ENCODE measurements around the gene AGXT.

The AGXT gene

GRCh38 chr2:240868286-240869108 is at the start of gene AGXT:
TSS of gene AGXT (plus strand) at chr2:240868824. CDS start at chr2:240868866, 42 bp downstream.
- DNase-seq = no peak

GRCh38 chr2:240819126-240819857 is 49.3 kb upstream of the AGXT start:
- no peak for DNase-seq

- DNase-seq = peak in 1 of 2 experiments; percentile 31
These were observed 48.6 kb upstream of the AGXT start, which contains the start of gene KIF1A for GRCh38 chr2:240819858-240820606. TSS of gene KIF1A (minus strand) at chr2:240820219. CDS start at chr2:240797752, 22,467 bp downstream.

GRCh38 chr2:240820607-240821428 is 47.8 kb upstream of the AGXT start:
- DNase-seq = peak; percentile 37 to 56

GRCh38 chr2:240821429-240821778 is 47.2 kb upstream of the AGXT start:
- DNase-seq = no peak

DNA sequence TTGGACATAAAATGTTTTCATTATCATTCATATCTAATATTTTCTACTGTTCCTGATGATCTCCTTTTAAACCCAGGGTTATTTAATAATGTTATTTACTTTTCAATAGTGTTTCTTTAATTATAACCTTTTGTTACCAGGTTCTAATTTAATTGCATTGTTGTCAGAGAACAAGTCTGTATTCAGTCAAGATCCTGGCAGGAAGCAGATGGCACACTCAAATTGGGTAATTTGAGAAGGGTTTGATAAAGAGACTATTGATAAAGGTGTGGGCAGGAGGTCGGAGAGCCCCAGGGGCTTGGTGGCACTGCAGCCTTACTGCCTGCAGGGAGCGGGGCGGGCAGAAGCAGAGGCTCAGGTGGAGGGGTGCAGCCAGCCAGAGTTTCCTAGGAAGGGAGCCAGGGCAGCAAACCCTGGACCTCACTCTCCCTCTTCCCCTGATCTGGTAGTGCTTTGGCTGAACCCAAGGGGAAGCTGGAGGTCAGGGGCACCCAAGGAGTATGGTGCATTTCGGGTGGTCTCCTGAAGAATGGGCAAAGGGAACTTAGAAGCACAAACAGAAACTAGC is 46.3 kb upstream of the AGXT start:
- no peak for DNase-seq

GRCh38 chr2:240823449-240824336 is 44.9 kb upstream of the AGXT start:
- no peak for DNase-seq

GRCh38 chr2:240825476-240825875 is 43.1 kb upstream of the AGXT start:
- no peak for DNase-seq

DNA sequence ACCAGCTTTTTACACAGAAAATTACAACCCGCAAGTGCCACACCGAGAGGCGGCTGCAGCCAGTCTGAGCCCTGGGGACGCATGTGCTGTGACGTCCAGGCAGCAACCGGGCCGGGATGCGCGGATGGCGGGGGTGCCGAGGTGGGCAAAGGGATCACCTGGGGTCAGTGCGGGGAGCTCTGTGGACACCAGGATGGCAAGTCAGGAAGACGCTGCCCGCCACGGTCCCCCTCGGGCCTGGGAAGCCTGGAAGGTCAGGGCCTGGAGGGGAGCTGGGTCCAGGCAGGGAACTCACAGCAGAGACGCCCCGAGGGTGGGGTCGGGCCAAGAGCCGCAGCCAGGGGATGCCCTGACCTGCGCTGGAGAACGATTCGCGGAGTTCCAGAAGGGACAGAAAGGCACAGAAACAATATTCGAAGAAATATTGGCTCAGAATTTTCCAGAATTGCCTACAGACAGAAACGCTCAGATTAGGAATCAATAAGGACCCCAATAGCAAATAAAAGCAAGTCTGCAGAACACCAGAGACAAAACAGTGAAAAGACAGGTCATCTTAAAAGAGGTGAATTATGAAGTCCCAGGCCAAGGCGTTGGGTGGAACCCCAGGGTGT is 36.9 kb upstream of the AGXT start:
- DNase-seq = no peak

GRCh38 chr2:240832205-240832727 is 36.4 kb upstream of the AGXT start:
- DNase-seq = peak; percentile 97 to 98

DNA sequence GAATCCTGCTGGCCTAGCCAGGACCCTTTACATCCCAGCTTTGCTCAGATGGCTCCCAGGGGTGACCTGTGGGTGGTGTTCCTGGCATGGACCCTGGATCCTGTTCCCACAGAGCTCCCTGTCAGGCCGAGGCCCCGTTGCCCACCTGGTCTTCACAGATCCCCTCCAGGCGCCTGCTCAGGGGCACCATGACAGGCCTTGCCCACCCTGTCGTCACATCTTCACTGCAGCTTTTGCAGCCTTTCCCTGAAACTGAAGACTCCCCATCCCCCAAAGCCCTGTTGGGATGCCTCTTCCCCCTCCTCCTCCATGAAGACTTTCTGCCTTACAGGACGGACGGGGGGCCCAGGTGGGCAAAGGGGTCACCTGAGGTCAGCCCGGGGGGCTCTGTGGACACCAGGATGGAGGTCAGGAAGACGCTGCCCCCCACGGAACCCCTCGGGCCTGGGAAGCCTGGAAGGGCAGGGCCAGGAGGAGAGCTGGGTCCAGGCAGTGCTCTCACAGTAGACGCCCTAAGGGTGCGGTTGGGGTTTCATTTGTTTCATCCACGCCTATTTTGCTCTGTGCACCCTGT is 35.6 kb upstream of the AGXT start:
- DNase-seq = no peak

GRCh38 chr2:240833724-240834285 is 34.8 kb upstream of the AGXT start:
- no peak for DNase-seq

DNA sequence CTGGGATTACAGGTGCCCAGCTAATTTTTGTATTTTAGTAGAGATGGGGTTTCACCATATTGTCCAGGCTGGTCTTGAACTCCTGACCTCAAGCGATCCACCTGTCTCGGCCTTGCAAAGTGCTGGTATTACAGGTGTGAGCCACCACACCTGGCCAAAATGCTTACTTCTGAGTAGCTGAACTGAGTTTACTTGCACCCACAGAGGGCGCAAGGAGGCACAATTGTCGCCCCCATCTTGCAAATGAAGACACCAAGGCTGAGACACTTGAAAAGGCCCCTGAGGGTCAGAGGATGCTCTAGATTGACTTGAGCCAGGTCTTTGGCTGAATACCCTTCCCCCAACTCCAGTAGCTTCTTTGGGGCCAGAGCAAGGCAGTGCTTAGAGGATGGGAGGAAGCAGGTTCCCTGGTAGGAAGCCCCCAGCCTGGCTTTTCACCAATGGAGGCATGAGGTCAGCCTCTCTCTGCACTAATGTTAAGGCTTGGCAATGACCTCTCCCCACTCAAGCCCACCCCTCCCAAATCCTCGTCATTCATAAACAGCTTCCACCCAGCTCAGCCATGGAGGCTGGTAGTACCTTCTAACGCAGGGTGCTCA is 34.1 kb upstream of the AGXT start:
- no peak for DNase-seq

GRCh38 chr2:240835528-240835927 is 33.1 kb upstream of the AGXT start:
- no peak for DNase-seq

DNA sequence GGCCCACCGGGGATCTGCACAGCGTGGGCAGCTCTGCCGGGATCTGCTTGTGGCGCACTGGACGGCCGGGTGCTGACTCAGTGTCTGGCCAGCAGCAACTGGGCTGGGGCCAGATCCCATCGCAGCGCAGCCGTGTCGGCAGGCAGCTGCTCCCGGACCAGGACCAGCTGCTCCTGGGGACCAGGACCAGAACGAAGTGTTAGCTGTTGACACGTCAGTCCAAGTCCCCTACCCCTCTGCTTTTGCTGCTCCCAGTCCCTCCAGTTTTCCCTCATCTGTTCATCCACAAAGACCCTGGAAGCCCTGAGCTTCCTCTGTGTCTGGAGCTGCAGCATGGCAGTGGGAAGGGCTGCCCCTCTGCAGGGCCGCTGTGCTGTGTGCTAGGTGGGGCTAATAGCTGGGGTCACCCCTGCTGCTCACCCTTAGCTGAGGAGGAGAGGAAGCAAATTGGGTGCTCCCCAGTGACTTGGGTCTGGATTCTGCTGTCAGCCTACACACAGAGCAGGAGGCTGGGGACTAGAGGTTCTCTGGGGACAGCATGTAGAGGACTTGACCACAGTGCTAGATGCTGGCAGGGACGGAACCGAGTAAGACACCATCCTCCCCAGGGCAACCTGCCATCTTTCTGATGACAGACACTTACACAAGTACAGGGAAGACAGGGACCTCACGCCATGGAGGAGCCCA is 31.7 kb upstream of the AGXT start:
- DNase-seq = no peak

GRCh38 chr2:240837621-240838020 is 31.0 kb upstream of the AGXT start:
- DNase-seq = no peak

DNA sequence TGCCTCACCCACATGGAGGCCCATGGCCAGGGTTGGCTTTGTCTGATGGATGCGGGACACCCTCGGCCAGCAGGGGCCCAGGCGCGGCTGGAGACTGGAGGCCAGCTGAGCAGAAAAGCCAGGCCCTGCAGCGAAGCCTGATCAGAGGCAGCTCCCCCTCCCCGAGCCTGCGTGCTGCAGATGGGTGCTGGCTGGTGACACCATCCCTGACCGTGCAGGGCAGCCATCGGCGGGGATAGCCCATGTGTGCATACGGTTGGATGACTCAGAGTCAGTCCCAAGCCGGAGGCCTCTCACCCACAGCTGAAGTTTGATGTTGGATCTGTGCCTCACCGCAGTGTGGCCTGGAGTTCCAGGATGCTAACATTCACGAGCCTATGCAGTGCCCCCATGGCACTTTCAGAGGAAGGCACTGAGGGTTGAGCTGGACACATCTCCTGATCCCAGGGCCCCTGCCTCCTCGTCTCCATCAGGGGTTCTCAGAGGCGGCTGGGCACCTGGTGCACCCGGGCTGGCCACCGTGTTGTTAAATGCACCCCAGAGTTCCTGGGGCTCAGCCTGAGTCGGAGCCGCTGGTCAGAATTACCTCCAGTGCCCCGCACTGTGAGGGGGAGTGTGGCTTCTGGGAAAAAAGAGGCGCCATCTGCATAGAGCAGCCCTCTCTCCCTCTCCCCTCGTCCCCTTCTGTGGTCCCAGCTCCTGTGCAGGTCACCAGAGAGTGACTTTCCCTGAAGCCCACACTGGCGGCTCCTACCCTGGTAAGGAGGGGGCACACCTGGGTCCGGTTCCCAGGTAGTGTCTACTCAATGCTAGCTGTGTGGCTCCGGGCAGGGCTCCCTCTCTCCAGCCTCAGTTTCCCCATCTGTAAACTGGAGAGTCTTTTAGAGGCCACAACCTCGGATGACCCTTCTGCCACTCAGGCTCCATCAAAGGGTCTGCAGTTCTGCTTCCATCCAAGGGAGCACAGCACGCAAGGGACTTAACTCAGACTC is 29.2 kb upstream of the AGXT start:
- no peak for DNase-seq
